ENCODE measurements around the gene HS3ST3A1.

The HS3ST3A1 gene

DNA sequence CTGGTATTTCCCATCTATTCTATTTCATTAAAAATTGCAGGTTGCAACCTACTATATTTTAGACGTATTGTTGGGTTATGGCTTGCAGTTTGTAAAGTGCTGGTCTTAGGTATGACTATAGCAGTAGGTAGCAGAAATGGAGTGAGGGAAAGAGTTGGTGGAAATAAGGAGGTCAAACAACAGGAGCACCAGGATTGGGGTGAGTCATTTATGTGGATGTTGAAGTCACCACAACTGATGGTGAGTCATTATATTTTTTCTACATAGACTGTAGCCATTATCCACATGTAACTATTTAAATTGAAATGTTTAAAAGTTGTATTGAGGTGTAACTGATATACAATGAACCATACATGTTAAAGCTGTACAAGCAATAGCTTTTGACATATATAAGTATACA, 25.0 kb upstream of the HS3ST3A1 start:
- no peak for DNase-seq (ENCODE audit: low read depth)
- no peak for TF ChIP-seq CTCF (IDR thresholded peaks at IDR 0.05; ENCODE audit: insufficient read depth, low read depth, low read length, missing control alignments)
- H3K4me3 ChIP-seq (ENCODE audit: low read depth, low read length): no peak overlapping the region

DNA sequence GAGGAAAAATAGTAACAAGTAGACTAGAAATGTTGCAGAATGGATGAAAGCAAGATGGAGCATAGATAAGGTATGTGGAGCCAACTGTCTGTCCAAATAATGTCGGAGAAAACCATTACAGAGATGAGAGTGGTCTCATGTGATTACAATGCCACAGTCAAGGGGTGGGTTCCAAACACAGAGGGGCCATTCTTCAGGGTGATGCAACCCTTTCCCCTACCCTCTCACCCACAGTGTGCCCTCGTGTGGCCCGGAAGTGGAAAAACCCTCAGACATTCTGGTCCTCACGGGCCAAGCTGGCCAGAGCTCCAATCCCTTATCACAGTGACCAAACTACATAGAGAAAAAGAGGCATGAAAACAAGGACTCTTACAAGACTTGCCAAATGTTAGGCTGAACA, 17.7 kb upstream of the HS3ST3A1 start:
- no peak for TF ChIP-seq CTCF (IDR thresholded peaks at IDR 0.05; ENCODE audit: insufficient read depth, low read depth, low read length, missing control alignments)
- no peak for DNase-seq (ENCODE audit: low read depth)
- no peak overlapping the region for H3K4me3 ChIP-seq (ENCODE audit: low read depth, low read length)

DNA sequence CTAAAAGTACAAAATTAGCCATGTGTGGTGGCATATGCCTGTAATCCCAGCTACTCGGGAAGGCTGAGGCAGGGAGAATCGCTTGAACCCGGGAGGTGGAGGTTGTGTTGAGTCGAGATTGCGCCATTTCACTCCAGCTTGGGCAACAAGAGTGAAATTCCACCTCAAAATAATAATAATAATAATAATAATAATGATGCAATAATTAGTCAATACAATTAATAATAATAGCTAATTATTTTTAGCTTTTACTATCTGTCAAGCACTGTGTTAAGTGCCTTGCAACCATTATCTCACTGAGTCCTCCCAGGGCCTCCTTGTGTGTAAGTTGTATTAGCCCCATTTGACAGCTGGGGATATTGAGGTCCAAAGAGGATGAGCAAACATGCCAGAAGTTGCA, 14.3 kb upstream of the HS3ST3A1 start:
- no peak for DNase-seq (ENCODE audit: low read depth)
- TF ChIP-seq CTCF (IDR thresholded peaks at IDR 0.05; ENCODE audit: insufficient read depth, low read depth, low read length, missing control alignments): no peak
- no peak overlapping the region for H3K4me3 ChIP-seq (ENCODE audit: low read depth, low read length)

- H3K4me3 ChIP-seq (ENCODE audit: low read depth, low read length): no peak overlapping the region
- TF ChIP-seq CTCF (IDR thresholded peaks at IDR 0.05; ENCODE audit: insufficient read depth, low read depth, low read length, missing control alignments): no peak
- DNase-seq (ENCODE audit: low read depth): no peak
Observed at GRCh38 chr17:13609941-13610340, 8.2 kb upstream of the HS3ST3A1 start.

DNA sequence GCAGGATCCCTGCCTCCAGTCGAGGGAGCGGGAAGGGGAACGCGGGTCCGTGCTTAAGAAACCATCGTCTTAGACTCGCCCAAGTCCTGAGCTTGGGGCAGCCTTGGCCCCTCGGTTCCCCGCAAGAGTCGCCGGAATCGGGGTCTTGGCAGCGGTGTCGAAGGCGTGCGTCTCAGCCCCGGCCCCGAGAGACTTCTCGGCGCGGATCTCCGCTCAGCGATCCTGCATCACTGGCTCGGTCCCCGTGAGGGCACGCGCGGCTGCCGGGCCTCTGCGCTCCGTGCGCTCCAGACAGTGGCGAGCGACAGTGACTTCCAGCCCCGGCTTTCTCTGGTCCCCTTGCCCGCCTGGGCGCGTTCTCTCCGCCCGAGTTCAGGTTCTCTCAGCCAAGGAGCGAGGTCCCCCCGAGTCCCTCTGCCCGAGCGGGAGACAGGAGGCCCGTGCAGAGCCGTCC, 380 bp downstream of the HS3ST3A1 start:
- DNase-seq (ENCODE audit: low read depth): no peak
- no peak overlapping the region for H3K4me3 ChIP-seq (ENCODE audit: low read depth, low read length)
- TF ChIP-seq CTCF (IDR thresholded peaks at IDR 0.05; ENCODE audit: insufficient read depth, low read depth, low read length, missing control alignments): no peak

DNA sequence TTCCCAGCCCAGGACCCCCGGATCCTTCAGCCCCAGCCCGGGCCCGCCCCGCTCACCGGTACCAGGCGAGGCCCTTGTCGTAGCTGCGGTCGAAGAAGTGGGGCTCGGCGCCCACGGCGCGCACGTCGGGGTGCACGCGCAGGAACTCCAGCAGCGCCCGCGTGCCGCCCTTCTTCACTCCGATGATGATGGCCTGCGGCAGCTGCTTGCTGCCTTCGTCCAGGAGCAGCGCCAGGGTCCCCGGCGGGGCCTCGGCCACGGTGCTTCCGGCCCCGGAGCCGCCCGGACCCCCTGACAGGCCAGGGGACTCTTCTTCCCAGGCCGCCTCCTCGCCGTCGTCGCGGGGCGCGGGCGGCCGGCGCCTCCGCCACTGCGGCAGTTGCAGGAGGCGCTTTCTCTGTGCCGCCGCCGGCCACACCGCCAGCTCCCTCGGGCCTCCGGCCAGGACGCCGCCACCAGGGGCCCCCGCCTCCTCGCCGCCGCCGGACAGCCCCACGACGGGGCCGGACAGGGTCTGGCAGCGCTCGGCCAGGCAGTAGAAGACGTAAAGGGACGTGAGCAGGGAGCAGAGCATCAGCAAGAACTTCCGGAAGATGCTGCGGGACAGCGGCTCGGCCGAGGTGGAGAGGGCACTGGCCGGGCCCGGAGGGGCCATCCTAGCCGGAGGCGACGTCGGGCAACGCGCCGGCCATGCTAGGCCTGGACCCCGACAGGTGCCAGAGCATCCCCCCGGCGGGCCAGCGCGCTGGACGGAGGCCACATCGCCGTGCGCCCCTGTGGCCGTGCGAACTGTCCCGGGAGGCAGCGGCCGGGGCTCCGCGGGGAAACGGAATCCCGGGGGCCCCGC, 1.0 kb downstream of the HS3ST3A1 start:
- no peak for DNase-seq (ENCODE audit: low read depth)
- no peak for TF ChIP-seq CTCF (IDR thresholded peaks at IDR 0.05; ENCODE audit: insufficient read depth, low read depth, low read length, missing control alignments)

DNA sequence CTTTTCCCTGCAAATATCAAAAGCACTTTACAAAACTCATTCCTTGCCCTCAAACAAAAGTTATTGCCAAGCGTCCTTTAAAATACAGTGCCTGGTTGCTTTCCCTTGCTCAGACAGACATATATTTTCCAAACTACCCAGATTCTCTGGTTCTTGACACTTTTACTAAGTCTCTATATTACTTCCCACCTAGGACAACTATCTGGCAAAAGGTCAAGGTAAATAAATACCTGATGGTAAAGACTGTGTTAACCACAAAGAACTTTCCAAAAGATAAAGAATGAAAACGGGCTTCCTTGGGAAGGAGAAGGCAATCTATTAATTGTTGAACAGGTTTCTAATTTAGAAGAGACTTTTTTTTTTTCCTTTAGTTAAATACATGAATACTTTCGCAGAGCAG, 1.9 kb downstream of the HS3ST3A1 start:
- no peak for TF ChIP-seq CTCF (IDR thresholded peaks at IDR 0.05; ENCODE audit: insufficient read depth, low read depth, low read length, missing control alignments)
- no peak for DNase-seq (ENCODE audit: low read depth)
- no peak overlapping the region for H3K4me3 ChIP-seq (ENCODE audit: low read depth, low read length)

More for the DNA sequence above, 1.0 kb downstream of the HS3ST3A1 start:
- no peak overlapping the region for H3K4me3 ChIP-seq (ENCODE audit: low read depth, low read length)
